GM12878 (cell line): ENCODE data around the gene CLASP2. TPM values are rescaled to one million over a fixed set of nuclear protein-coding genes. Genes with fewer than 3 reads are reported as not detected.

Experiments used
- ATAC-seq: fragments of 200-7000 bp; cut with Tn5 transposase; 3 replicates; pipeline ENCODE4 v1.9.1; 2020; ENCODE audit warnings: mild to moderate bottlenecking, moderate library complexity
- BruUV-seq: library from RNA; stranded (reverse); fragments of 400-500 nt; replicated peaks from 2 replicates; lab custom pipeline; 2021; lab: Mats Ljungman, UMichigan
- CTCF ChIA-PET: fragments of 300-600 bp; sonication (Branson Sonifier 250); formaldehyde crosslinking; extraction: SDS; loops from one replicate; lab custom pipeline; 2021; ENCODE audit warnings: inconsistent platforms; lab: Yijun Ruan, JAX
- POLR2A ChIA-PET: fragments of 350-600 bp; formaldehyde crosslinking; extraction: SDS; loops from one replicate; lab custom pipeline; 2021; ENCODE audit warnings: inconsistent platforms; lab: Charles Lee
- RAD21 ChIA-PET: fragments of 300-600 bp; sonication (Branson Sonifier 250); formaldehyde crosslinking; loops from one replicate; lab custom pipeline; 2023; ENCODE audit warnings: antibody characterized with exemption; ENCODE audit not compliant: unreplicated experiment; lab: Charles Lee
- SMC1A ChIA-PET: fragments of 300-600 bp; sonication (Branson Sonifier 250); formaldehyde crosslinking; loops from one replicate; lab custom pipeline; 2023; ENCODE audit not compliant: unreplicated experiment, uncharacterized antibody; lab: Charles Lee
- DNase-seq: peaks from one replicate; pipeline ENCODE4 v3.0.0-alpha.2; 2011; ENCODE audit warnings: low read depth, low spot score
- FAIRE-seq: peaks from 3 replicates; lab custom pipeline; 2011; peaks lifted over from hg19 to GRCh38; lab: Jason Lieb, UNC
- H2AFZ ChIP-seq: 2 replicates; pipeline ENCODE4 v1.6.0; 2011; ENCODE audit warnings: low read depth, low read length, control low read depth; ENCODE audit not compliant: control insufficient read depth
- H3K27ac ChIP-seq: 2 replicates; pipeline ENCODE4 v1.5.1; 2011; ENCODE audit warnings: control low read depth; ENCODE audit not compliant: control insufficient read depth, insufficient read depth
- H3K27me3 ChIP-seq, 2 experiments: replicated peaks in 1 of 2; 2 replicates each; pipeline versions ENCODE4 v1.6.0 to v1.6.1; 2011; ENCODE audit warnings: low read length in 1 of 2; ENCODE audit not compliant: control insufficient read depth in 2 of 2, insufficient read depth in 2 of 2
- H3K36me3 ChIP-seq, 2 experiments: 2 replicates each; pipeline ENCODE4 v1.5.1; 2011; ENCODE audit warnings: low read length in 1 of 2; ENCODE audit not compliant: control insufficient read depth in 2 of 2, insufficient read depth in 2 of 2
- H3K4me1 ChIP-seq: 2 replicates; pipeline ENCODE4 v1.6.1; 2011; ENCODE audit warnings: mild to moderate bottlenecking, low read length, moderate library complexity, mixed read lengths; ENCODE audit not compliant: control insufficient read depth, insufficient read depth
- H3K4me2 ChIP-seq: 2 replicates; pipeline ENCODE4 v1.6.0; 2011; ENCODE audit warnings: control low read depth; ENCODE audit not compliant: control insufficient read depth, insufficient read depth
- H3K4me3 ChIP-seq: fragments of 200-600 bp; sonication (generic); 2 replicates; pipeline ENCODE4 v1.5.1; 2016
- H3K79me2 ChIP-seq: 2 replicates; pipeline ENCODE4 v1.6.0; 2011; ENCODE audit warnings: low read length; ENCODE audit not compliant: control insufficient read depth, insufficient read depth
- H3K9ac ChIP-seq: 2 replicates; pipeline ENCODE4 v1.8.0; 2011; ENCODE audit warnings: low read length, control low read depth, mixed read lengths; ENCODE audit not compliant: control insufficient read depth, insufficient read depth
- H3K9me3 ChIP-seq: replicated peaks from 3 replicates; pipeline ENCODE4 v1.5.1; 2011; ENCODE audit warnings: mild to moderate bottlenecking, low read length; ENCODE audit not compliant: control insufficient read depth, insufficient read depth
- H4K20me1 ChIP-seq: 2 replicates; pipeline ENCODE4 v1.6.0; 2011; ENCODE audit not compliant: control insufficient read depth, insufficient read depth
- FOXK2 ChIP-seq: fragments of 450-650 bp; IDR thresholded peaks from 2 replicates; pipeline ENCODE4 v1.6.1; 2017; ENCODE audit warnings: mild to moderate bottlenecking, moderate library complexity
- PAX8 ChIP-seq: fragments of 450-650 bp; IDR thresholded peaks from 2 replicates; pipeline ENCODE4 v1.6.1; 2017; ENCODE audit warnings: mild to moderate bottlenecking, moderate library complexity
- whole genome bisulfite sequencing: methylation state at CpG from one replicate; pipeline ENCODE4 v1.1.6; 2016; ENCODE audit warnings: low lambda C conversion rate; ENCODE audit not compliant: insufficient replicate concordance, insufficient coverage; ENCODE audit errors: missing lambda C conversion rate; 5-methylcytosine and 5-hydroxymethylcytosine counted together
- in situ Hi-C: fragments of 300-500 bp; cut with MboI; formaldehyde crosslinking; loops from 9 replicates; pipeline ENCODE4 v1.14.3; 2018; ENCODE audit warnings: mixed read lengths
- intact Hi-C: fragments of 100-400 bp; cut with micrococcal nuclease; formaldehyde crosslinking; loops from one replicate; pipeline ENCODE4 v1.14.2; 2022; ENCODE audit not compliant: unreplicated experiment
- polyA plus RNA-seq, 11 experiments: library from polyadenylated mRNA; depleted of rRNA in 4 of 11; unstranded in 6 of 11; stranded (reverse) in 5 of 11; fragments of >200 nt; fragmentation: Nextera tagmentation in 4 of 11; fragmentation: Illumina TruSeq in 1 of 11; extraction: Ambion mirVana in 4 of 11; extraction: Trizol in 1 of 11; gene quantifications; 1 replicate in 1 of 11; 2 replicates in 10 of 11; pipeline versions ENCODE4 v1.2.1 to v1.2.3, GENCODE V29; 2011 to 2016; ENCODE audit warnings: inconsistent platforms in 2 of 11, missing spikeins in 2 of 11, low read depth in 1 of 11
- total RNA-seq, 4 experiments: library from RNA; depleted of rRNA in 3 of 4; stranded (reverse); fragments of >200 nt in 3 of 4; fragmentation: Illumina TruSeq in 1 of 4; extraction: Trizol in 1 of 4; gene quantifications; 2 replicates each; pipeline versions ENCODE4 v1.2.1 to v1.2.3, GENCODE V29; 2013 to 2021
- TF ChIP-seq, protein P1 (sequence below): fragments of 450-650 bp; IDR thresholded peaks from 2 replicates; pipeline ENCODE4 v1.6.1; 2017; ENCODE audit warnings: antibody characterized with exemption, mild to moderate bottlenecking, moderate library complexity
- TF ChIP-seq, protein P2 (sequence below): IDR thresholded peaks from 2 replicates; pipeline ENCODE4 v1.6.1; 2011; ENCODE audit warnings: mild to moderate bottlenecking, low read depth, low read length, moderate library complexity; ENCODE audit not compliant: insufficient replicate concordance
- TF ChIP-seq, protein P3 (sequence below): IDR thresholded peaks from 2 replicates; pipeline ENCODE4 v1.6.1; 2012; ENCODE audit warnings: low read depth, low read length, improper control_type of control experiment
- TF ChIP-seq, protein P4 (sequence below): fragments of 450-650 bp; IDR thresholded peaks from 2 replicates; pipeline ENCODE4 v1.6.1; 2017; ENCODE audit warnings: mild to moderate bottlenecking, moderate library complexity

The CLASP2 gene
- total and polyA plus RNA-seq, 10 of the 15 experiments (the other 5 are each of a cell fraction or from before 2014, with no cell fraction given): 4.0 to 38.3 (median 26.8) TPM

DNA sequence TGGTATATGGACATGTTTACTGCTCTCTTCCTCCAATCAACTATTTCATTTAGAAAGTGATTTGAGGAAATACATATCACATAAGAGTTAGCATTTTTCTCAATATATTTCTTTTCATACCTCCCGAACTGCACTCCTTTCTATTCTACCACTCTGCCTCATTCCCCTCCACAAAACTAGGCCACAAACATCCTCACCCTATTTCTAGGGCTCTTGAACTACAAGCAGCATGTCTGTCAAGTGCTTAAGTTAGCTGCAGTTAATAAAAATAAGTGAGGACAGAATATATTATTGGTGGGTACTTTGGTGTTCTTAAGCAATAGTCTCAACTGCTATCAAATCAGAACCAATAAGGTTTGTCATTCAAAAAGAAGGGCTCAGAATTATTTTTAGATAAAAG lies 125.1 kb downstream of the CLASP2 start:
- TF ChIP-seq, protein P1, sequence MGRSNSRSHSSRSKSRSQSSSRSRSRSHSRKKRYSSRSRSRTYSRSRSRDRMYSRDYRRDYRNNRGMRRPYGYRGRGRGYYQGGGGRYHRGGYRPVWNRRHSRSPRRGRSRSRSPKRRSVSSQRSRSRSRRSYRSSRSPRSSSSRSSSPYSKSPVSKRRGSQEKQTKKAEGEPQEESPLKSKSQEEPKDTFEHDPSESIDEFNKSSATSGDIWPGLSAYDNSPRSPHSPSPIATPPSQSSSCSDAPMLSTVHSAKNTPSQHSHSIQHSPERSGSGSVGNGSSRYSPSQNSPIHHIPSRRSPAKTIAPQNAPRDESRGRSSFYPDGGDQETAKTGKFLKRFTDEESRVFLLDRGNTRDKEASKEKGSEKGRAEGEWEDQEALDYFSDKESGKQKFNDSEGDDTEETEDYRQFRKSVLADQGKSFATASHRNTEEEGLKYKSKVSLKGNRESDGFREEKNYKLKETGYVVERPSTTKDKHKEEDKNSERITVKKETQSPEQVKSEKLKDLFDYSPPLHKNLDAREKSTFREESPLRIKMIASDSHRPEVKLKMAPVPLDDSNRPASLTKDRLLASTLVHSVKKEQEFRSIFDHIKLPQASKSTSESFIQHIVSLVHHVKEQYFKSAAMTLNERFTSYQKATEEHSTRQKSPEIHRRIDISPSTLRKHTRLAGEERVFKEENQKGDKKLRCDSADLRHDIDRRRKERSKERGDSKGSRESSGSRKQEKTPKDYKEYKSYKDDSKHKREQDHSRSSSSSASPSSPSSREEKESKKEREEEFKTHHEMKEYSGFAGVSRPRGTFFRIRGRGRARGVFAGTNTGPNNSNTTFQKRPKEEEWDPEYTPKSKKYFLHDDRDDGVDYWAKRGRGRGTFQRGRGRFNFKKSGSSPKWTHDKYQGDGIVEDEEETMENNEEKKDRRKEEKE: no peak
- CTCF ChIA-PET: no interaction called here
- SMC1A ChIA-PET: no interaction called here
- Histone ChIP-seq H4K20me1 (no peaks in the 10 kb centered on the region), H3K27ac (no peak overlapping the region), H3K79me2 (no peaks in the 10 kb centered on the region), H3K9me3 (no peaks in the 10 kb centered on the region), H3K9ac (no peak overlapping the region), H2AFZ (no peak overlapping the region), H3K4me2 (no peak overlapping the region), H3K36me3 (no peaks in the 10 kb centered on the region), H3K27me3 (no peaks in the 10 kb centered on the region), H3K4me3 (no peak overlapping the region), H3K4me1 (no peaks in the 10 kb centered on the region)
- 88% methylated on average over 1 of the region's 1 CpG for WGBS
- FAIRE-seq (no peak), DNase-seq (no peak), ATAC-seq (no peak)
- in situ Hi-C loops (no loop called here), intact Hi-C loops (no loop called here)
- no TSS peak for BruUV-seq
- POLR2A ChIA-PET: no interaction called here
- RAD21 ChIA-PET: no interaction called here

DNA sequence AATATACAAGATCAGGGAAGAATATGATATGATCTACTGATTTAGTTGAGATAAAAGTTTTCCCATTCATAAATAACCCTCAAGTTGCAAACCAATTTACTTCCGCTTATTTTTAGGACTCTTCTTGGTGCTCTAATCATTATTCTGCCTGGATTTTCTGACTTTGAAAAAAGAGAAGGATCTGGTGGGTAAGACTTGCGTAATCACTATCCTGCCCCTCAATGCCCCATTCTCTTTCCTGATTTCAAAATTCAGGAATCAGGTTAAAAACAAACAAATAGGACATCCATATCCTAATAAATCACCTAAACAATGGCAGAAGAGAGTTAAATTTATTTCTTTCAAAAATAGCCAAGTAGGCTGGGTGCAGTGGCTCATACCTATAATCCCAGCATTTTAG lies 127.5 kb downstream of the CLASP2 start:
- ChIA-PET POLR2A (no interaction called here), SMC1A (no interaction called here), CTCF (no interaction called here), RAD21 (no interaction called here)
- intact Hi-C loops (no loop called here), in situ Hi-C loops (no loop called here)
- no TSS peak for BruUV-seq
- WGBS: 100% methylated on average over 2 of the region's 2 CpGs
- no peaks in the 10 kb centered on the region for H4K20me1 ChIP-seq
- H3K4me3 ChIP-seq: no peak overlapping the region
- H3K4me1 ChIP-seq: no peaks in the 10 kb centered on the region
- DNase-seq: no peak
- no peaks in the 10 kb centered on the region for H3K9me3 ChIP-seq
- no peaks in the 10 kb centered on the region for H3K79me2 ChIP-seq
- no peak overlapping the region for H3K9ac ChIP-seq
- H3K4me2 ChIP-seq: no peak overlapping the region
- H2AFZ ChIP-seq: no peak overlapping the region
- H3K27me3 ChIP-seq: no peaks in the 10 kb centered on the region
- ATAC-seq: no peak
- no peak for FAIRE-seq
- H3K27ac ChIP-seq: no peak overlapping the region
- no peaks in the 10 kb centered on the region for H3K36me3 ChIP-seq
- TF ChIP-seq, protein P2, sequence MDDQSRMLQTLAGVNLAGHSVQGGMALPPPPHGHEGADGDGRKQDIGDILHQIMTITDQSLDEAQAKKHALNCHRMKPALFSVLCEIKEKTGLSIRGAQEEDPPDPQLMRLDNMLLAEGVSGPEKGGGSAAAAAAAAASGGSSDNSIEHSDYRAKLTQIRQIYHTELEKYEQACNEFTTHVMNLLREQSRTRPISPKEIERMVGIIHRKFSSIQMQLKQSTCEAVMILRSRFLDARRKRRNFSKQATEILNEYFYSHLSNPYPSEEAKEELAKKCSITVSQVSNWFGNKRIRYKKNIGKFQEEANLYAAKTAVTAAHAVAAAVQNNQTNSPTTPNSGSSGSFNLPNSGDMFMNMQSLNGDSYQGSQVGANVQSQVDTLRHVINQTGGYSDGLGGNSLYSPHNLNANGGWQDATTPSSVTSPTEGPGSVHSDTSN: no peak
- TF ChIP-seq, protein P3, sequence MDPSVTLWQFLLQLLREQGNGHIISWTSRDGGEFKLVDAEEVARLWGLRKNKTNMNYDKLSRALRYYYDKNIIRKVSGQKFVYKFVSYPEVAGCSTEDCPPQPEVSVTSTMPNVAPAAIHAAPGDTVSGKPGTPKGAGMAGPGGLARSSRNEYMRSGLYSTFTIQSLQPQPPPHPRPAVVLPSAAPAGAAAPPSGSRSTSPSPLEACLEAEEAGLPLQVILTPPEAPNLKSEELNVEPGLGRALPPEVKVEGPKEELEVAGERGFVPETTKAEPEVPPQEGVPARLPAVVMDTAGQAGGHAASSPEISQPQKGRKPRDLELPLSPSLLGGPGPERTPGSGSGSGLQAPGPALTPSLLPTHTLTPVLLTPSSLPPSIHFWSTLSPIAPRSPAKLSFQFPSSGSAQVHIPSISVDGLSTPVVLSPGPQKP: no peak
- no peak for TF ChIP-seq FOXK2
- no peak for TF ChIP-seq PAX8
- TF ChIP-seq, protein P4, sequence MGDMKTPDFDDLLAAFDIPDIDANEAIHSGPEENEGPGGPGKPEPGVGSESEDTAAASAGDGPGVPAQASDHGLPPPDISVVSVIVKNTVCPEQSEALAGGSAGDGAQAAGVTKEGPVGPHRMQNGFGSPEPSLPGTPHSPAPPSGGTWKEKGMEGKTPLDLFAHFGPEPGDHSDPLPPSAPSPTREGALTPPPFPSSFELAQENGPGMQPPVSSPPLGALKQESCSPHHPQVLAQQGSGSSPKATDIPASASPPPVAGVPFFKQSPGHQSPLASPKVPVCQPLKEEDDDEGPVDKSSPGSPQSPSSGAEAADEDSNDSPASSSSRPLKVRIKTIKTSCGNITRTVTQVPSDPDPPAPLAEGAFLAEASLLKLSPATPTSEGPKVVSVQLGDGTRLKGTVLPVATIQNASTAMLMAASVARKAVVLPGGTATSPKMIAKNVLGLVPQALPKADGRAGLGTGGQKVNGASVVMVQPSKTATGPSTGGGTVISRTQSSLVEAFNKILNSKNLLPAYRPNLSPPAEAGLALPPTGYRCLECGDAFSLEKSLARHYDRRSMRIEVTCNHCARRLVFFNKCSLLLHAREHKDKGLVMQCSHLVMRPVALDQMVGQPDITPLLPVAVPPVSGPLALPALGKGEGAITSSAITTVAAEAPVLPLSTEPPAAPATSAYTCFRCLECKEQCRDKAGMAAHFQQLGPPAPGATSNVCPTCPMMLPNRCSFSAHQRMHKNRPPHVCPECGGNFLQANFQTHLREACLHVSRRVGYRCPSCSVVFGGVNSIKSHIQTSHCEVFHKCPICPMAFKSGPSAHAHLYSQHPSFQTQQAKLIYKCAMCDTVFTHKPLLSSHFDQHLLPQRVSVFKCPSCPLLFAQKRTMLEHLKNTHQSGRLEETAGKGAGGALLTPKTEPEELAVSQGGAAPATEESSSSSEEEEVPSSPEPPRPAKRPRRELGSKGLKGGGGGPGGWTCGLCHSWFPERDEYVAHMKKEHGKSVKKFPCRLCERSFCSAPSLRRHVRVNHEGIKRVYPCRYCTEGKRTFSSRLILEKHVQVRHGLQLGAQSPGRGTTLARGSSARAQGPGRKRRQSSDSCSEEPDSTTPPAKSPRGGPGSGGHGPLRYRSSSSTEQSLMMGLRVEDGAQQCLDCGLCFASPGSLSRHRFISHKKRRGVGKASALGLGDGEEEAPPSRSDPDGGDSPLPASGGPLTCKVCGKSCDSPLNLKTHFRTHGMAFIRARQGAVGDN: no peak
